Spleen (tissue), 11 donors: ENCODE measurements around the gene DONSON. TPM values are rescaled to one million over a fixed set of nuclear protein-coding genes. Genes with fewer than 3 reads are reported as not detected.

ENCODE experiments used
- DNase-seq: peaks from one replicate; pipeline ENCODE4 v3.0.0-alpha.2; 2020
- H3K27ac ChIP-seq, 8 donors: fragments of 200-600 bp; sonication (generic) in 7 of 8; 1 replicate in 4 of 8; 2 replicates in 4 of 8; pipeline versions ENCODE4 v1.5.0 to v1.8.0; 2016 to 2021; ENCODE audit warnings: inconsistent platforms in 4 of 8, mild to moderate bottlenecking in 4 of 8, moderate library complexity in 1 of 8
- H3K27me3 ChIP-seq, 7 donors: fragments of 200-600 bp; sonication (generic) in 6 of 7; replicated peaks in 1 of 7; 1 replicate in 4 of 7; 2 replicates in 3 of 7; pipeline versions ENCODE4 v1.5.0 to v1.8.0; 2016 to 2021; ENCODE audit warnings: inconsistent platforms in 3 of 7, mild to moderate bottlenecking in 1 of 7
- H3K36me3 ChIP-seq, 6 donors: fragments of 200-600 bp; sonication (generic) in 5 of 6; 1 replicate in 4 of 6; 2 replicates in 2 of 6; pipeline versions ENCODE4 v1.5.0 to v1.8.0; 2016 to 2021; ENCODE audit warnings: inconsistent platforms in 2 of 6
- H3K4me1 ChIP-seq, 6 donors: fragments of 200-600 bp; sonication (generic) in 5 of 6; 1 replicate in 3 of 6; 2 replicates in 3 of 6; pipeline versions ENCODE4 v1.5.0 to v1.8.0; 2016 to 2021; ENCODE audit warnings: inconsistent platforms in 3 of 6
- H3K4me3 ChIP-seq, 8 donors: fragments of 200-600 bp; sonication (generic) in 7 of 8; 1 replicate in 4 of 8; 2 replicates in 4 of 8; pipeline versions ENCODE4 v1.5.0 to v1.8.0; 2016 to 2021; ENCODE audit warnings: inconsistent platforms in 4 of 8, mild to moderate bottlenecking in 4 of 8, moderate library complexity in 2 of 8
- H3K9me3 ChIP-seq, 8 donors: fragments of 200-600 bp; sonication (generic) in 7 of 8; 1 replicate in 4 of 8; 2 replicates in 4 of 8; pipeline versions ENCODE4 v1.5.0 to v1.8.0; 2016 to 2021; ENCODE audit warnings: inconsistent platforms in 4 of 8
- POLR2A ChIP-seq, 3 donors: fragments of 450-650 bp; IDR thresholded peaks; one replicate each; pipeline ENCODE4 v1.5.1; 2017; ENCODE audit warnings: antibody characterized with exemption in 3 of 3, mild to moderate bottlenecking in 1 of 3
- POLR2AphosphoS5 ChIP-seq, 3 donors: sonication (generic); formaldehyde crosslinking; IDR thresholded peaks; one replicate each; pipeline ENCODE4 v1.5.1; 2017; ENCODE audit warnings: antibody characterized with exemption in 3 of 3
- WGBS, 5 donors: extraction: QIAGEN DNeasy Blood & Tissue Kit in 3 of 5; methylation state at CpG; one replicate each; pipeline versions ENCODE4 v1.1.5 to v1.1.7; 2013 to 2018; 5-methylcytosine and 5-hydroxymethylcytosine counted together
- intact Hi-C: fragments of 100-400 bp; cut with DNase I; formaldehyde crosslinking; loops from one replicate; pipeline ENCODE4 v1.15.0; 2023; ENCODE audit warnings: low total_unique reads
- polyA plus RNA-seq, 3 donors: library from polyadenylated mRNA; stranded (reverse); fragments of 200-250 nt; gene quantifications; one replicate each; pipeline ENCODE4 v1.2.1, GENCODE V29; 2013
- total RNA-seq, 7 donors: library from RNA; depleted of rRNA in 3 of 7; stranded (reverse); fragments of >200 nt in 3 of 7; fragmentation: NEBNext Ultra II Directional in 4 of 7; extraction: Animal tissue kit (Norgen Biotek cat#: 25700) in 4 of 7; gene quantifications; one replicate each; pipeline versions ENCODE4 v1.1.0 to v1.2.1, GENCODE V29; 2016 to 2021
- TF ChIP-seq, protein P1 (sequence below), 11 experiments: fragments of 200-600 bp in 7 of 11; fragments of 450-650 bp in 4 of 11; sonication (generic) in 4 of 11; IDR thresholded peaks in 8 of 11; conservative IDR thresholded peaks in 3 of 11; 1 replicate in 7 of 11; 2 replicates in 4 of 11; pipeline versions ENCODE4 v1.4.0 to v1.8.0; 2016 to 2021; ENCODE audit warnings: antibody characterized with exemption in 11 of 11, inconsistent platforms in 4 of 11, mild to moderate bottlenecking in 1 of 11
- donor health status: healthy with polysubstance abuse.
- donor health status: DM: no; HTN: no; CAD: no; lungs with moderate emphysema.
- donor health status: DM: no; HTN: no; CAD: no.
- donor health status: Bipolar disorder and iron deficiency.
- donor health status: healthy.
- donor health status: DM: no; HTN: no; CAD: no.
- donor health status: DM: yes; HTN: yes; CAD: no.

Gene DONSON
- total and polyA plus RNA-seq, 10 donors: 5.8 to 13.5 (median 7.3) TPM

DNA sequence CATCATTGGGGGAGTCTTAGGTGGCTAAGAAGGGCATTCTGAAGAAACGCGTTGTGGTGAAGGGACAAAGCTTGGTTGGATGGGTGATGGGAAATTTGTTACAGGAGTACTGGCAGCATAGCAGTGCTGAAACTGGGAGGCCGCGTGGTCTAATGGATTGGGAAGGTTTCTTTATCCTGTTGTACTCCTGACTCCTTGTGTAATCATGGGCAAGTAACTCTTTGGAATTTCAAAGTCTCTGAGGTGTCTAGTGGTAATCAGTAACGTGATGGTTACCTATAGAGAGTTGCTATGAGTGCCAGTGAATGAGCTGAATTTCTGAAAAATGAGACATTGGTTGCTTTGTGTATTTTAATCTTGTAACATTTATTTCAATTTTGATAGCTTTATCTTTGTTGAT is 18.5 kb downstream of the DONSON start:
- TF ChIP-seq, protein P1, sequence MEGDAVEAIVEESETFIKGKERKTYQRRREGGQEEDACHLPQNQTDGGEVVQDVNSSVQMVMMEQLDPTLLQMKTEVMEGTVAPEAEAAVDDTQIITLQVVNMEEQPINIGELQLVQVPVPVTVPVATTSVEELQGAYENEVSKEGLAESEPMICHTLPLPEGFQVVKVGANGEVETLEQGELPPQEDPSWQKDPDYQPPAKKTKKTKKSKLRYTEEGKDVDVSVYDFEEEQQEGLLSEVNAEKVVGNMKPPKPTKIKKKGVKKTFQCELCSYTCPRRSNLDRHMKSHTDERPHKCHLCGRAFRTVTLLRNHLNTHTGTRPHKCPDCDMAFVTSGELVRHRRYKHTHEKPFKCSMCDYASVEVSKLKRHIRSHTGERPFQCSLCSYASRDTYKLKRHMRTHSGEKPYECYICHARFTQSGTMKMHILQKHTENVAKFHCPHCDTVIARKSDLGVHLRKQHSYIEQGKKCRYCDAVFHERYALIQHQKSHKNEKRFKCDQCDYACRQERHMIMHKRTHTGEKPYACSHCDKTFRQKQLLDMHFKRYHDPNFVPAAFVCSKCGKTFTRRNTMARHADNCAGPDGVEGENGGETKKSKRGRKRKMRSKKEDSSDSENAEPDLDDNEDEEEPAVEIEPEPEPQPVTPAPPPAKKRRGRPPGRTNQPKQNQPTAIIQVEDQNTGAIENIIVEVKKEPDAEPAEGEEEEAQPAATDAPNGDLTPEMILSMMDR (IDR thresholded peaks at IDR 0.05 in 8 of 11, conservative IDR thresholded peaks at IDR 0.05 in 3 of 11): no peak
- TF ChIP-seq POLR2A (IDR thresholded peaks at IDR 0.05) (no peak), POLR2AphosphoS5 (IDR thresholded peaks at IDR 0.05) (no peak)
- H3K4me1 ChIP-seq: peaks cover 0 to 47% (median 13%) of the 10 kb centered on the region in 6 donors
- WGBS, 5 donors: 93 to 96% (median 95%) methylated on average over 5 of the region's 5 CpGs
- no peak overlapping the region for H3K4me3 ChIP-seq
- intact Hi-C loops: no loop called here
- H3K36me3 ChIP-seq: peaks cover 4 to 97% (median 70%) of the 10 kb centered on the region in 6 donors
- no peak for DNase-seq
- no peaks in the 10 kb centered on the region for H3K9me3 ChIP-seq
- H3K27me3 ChIP-seq: no peaks in the 10 kb centered on the region
- H3K27ac ChIP-seq: no peak overlapping the region

DNA sequence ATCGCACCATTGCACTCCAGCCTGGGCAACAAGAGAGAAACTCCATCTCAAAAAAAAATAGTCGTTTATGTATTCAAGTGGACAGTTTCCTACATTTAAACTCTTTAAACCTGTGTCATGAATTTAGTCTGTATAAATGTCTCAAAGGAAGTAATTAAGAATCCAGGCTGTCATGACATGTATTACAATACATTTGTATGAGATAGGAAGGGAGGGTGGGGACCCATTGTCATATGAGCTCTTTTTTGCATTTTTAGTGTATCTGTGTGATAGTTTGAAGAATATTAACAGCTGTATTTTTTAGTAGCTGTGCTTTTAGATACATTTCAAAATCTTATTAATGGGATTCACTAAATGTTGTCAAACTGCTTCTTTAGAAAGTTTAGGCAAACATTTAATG is 20.0 kb downstream of the DONSON start:
- intact Hi-C loops: no loop called here
- WGBS, 5 donors: 76 to 87% (median 83%) methylated on average over 2 of the region's 2 CpGs
- Histone ChIP-seq H3K4me3 (no peak overlapping the region), H3K27me3 (no peaks in the 10 kb centered on the region), H3K4me1 (peaks cover 0 to 53% (median 16%) of the 10 kb centered on the region in 6 donors), H3K36me3 (peaks cover under 1 to 97% (median 66%) of the 10 kb centered on the region in 6 donors), H3K9me3 (no peaks in the 10 kb centered on the region), H3K27ac (peak overlapping the region in 1 of 8 donors; percentile 32)
- DNase-seq: no peak
- TF ChIP-seq, protein P1 (IDR thresholded peaks at IDR 0.05 in 8 of 11, conservative IDR thresholded peaks at IDR 0.05 in 3 of 11): no peak
- TF ChIP-seq POLR2A (IDR thresholded peaks at IDR 0.05): no peak
- TF ChIP-seq POLR2AphosphoS5 (IDR thresholded peaks at IDR 0.05): no peak

DNA sequence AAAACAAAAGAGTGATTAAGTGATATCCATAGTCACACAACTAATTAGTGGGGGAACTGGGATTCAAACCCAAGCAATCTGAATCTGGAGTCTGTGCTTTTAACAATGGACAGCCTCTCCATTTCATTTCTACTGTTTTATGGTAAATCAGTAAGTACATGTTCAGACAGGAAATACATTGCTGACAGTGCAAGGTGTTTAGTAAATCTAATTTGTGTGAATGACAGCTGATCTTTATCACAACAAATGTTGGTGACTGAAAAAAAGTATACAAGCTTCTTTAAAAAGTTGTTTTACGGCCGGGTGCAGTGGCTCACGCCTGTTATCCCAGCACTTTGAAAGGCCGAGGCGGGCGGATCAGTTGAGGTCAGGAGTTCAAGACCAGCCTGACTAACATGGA is 20.6 kb downstream of the DONSON start:
- Histone ChIP-seq H3K4me3 (no peak overlapping the region), H3K4me1 (peaks cover 0 to 58% (median 18%) of the 10 kb centered on the region in 6 donors), H3K27me3 (no peaks in the 10 kb centered on the region), H3K36me3 (peaks cover 0 to 97% (median 66%) of the 10 kb centered on the region in 6 donors), H3K9me3 (no peaks in the 10 kb centered on the region), H3K27ac (peak overlapping the region in 1 of 8 donors; percentile 32)
- TF ChIP-seq POLR2AphosphoS5 (IDR thresholded peaks at IDR 0.05) (no peak), POLR2A (IDR thresholded peaks at IDR 0.05) (no peak)
- TF ChIP-seq, protein P1 (IDR thresholded peaks at IDR 0.05 in 8 of 11, conservative IDR thresholded peaks at IDR 0.05 in 3 of 11): no peak
- intact Hi-C loops: no loop called here
- no peak for DNase-seq
- 52 to 82% (median 69%) methylated on average over 6 of the region's 6 CpGs for WGBS, 5 donors

DNA sequence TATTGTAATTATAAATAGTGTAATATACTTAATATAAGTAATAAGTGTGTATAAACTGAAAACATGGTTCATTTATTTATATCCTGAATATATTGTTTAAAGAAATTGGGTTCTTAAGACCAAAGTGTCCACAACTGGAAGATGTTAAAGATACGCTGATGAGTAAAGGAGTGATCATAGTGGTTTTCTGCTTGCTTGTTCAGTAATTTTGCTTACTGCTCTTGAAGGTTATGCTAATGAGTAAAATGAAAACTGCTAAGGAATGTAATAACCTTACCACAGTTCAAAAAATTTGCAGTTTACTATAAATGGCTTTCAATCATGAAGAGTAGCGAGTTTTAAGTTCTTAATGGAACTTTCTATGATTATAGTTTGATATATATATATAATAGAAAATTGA is 22.0 kb downstream of the DONSON start:
- intact Hi-C loops: no loop called here
- Histone ChIP-seq H3K9me3 (no peaks in the 10 kb centered on the region), H3K4me3 (no peak overlapping the region), H3K36me3 (peaks cover 0 to 97% (median 68%) of the 10 kb centered on the region in 6 donors), H3K27me3 (no peaks in the 10 kb centered on the region), H3K27ac (no peak overlapping the region), H3K4me1 (peaks cover 0 to 61% (median 23%) of the 10 kb centered on the region in 6 donors)
- DNase-seq: no peak
- TF ChIP-seq, protein P1 (IDR thresholded peaks at IDR 0.05 in 8 of 11, conservative IDR thresholded peaks at IDR 0.05 in 3 of 11): no peak
- no peak for TF ChIP-seq POLR2A (IDR thresholded peaks at IDR 0.05)
- TF ChIP-seq POLR2AphosphoS5 (IDR thresholded peaks at IDR 0.05): no peak
- WGBS, 5 donors: 83 to 96% (median 92%) methylated on average over 2 of the region's 2 CpGs
